Loucy (cell line): ENCODE measurements around the gene TREM2.

Experiments
- EZH2phosphoT487 ChIP-seq: fragments of 200-600 bp; IDR thresholded peaks from 2 replicates; pipeline ENCODE4 v1.6.1; 2018; ENCODE audit warnings: antibody characterized with exemption, mild to moderate bottlenecking, moderate library complexity, borderline replicate concordance
- TF ChIP-seq, protein P1 (sequence below): fragments of 200-600 bp; sonication (generic); conservative IDR thresholded peaks from 2 replicates; pipeline ENCODE4 v1.5.1; 2014; ENCODE audit warnings: mild to moderate bottlenecking, antibody characterized with exemption, low read length

DNA sequence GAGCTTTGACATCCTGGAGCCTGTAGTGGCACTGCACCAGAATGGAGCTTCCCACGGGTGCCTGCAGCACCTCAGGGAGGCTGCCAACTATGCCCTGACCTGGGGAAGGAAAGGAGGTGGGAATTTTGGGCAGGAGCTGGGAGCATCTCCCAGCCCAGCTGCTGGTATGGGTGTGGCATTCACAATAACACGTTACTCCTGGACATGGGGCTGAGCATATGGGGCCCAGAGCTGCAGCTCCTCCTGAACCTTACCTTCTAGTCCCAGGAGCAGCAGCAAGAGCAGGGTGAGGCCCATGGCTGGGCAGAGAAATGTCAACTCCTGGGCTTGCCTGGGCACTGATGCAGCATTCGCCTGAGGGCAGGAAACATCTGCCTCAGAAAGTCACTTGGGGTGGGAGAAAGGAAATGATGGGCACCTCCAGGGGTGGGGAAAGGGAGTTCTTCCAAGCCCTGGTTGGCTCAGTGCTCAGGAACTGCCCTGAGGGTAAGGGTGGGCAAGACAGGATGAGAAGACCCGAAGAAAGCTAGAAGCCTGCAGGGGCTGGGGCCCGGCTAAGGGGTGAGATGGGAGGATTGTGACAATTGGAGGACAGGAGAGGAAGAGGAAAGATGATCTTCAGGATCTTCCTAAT lies 8.8 kb downstream of the TREM2 start, which contains the start of gene TREML1:
- TF ChIP-seq, protein P1, sequence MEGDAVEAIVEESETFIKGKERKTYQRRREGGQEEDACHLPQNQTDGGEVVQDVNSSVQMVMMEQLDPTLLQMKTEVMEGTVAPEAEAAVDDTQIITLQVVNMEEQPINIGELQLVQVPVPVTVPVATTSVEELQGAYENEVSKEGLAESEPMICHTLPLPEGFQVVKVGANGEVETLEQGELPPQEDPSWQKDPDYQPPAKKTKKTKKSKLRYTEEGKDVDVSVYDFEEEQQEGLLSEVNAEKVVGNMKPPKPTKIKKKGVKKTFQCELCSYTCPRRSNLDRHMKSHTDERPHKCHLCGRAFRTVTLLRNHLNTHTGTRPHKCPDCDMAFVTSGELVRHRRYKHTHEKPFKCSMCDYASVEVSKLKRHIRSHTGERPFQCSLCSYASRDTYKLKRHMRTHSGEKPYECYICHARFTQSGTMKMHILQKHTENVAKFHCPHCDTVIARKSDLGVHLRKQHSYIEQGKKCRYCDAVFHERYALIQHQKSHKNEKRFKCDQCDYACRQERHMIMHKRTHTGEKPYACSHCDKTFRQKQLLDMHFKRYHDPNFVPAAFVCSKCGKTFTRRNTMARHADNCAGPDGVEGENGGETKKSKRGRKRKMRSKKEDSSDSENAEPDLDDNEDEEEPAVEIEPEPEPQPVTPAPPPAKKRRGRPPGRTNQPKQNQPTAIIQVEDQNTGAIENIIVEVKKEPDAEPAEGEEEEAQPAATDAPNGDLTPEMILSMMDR, result no peak
- no peak for TF ChIP-seq EZH2phosphoT487
